T-helper 17 cell (primary cell): Measurements from ENCODE around the gene DTNBP1. TPM values are rescaled to one million over a fixed set of nuclear protein-coding genes. Genes with fewer than 3 reads are reported as not detected.

Source experiments
- ATAC-seq: fragments of 150-1000 bp; cut with Tn5 transposase; 2 replicates; pipeline ENCODE4 v1.10.0; 2021; ENCODE audit warnings: mild to moderate bottlenecking, moderate library complexity
- DNase-seq, 3 donors: peaks; one replicate each; pipeline versions ENCODE4 v3.0.0 to v3.0.0-alpha.2; 2020 to 2021
- H3K9me3 ChIP-seq: one replicate; pipeline ENCODE4 v1.7.0; 2013; ENCODE audit warnings: low read length, mild to moderate bottlenecking; ENCODE audit not compliant: control insufficient read depth, poor library complexity, severe bottlenecking
- H3K27ac Mint-ChIP-seq: one replicate; pipeline ENCODE4 v1.8.0; 2022; ENCODE audit warnings: mild to moderate bottlenecking, moderate library complexity, mixed read lengths
- H3K27me3 Mint-ChIP-seq: one replicate; pipeline ENCODE4 v1.8.0; 2022; ENCODE audit warnings: mixed read lengths
- H3K36me3 Mint-ChIP-seq: one replicate; pipeline ENCODE4 v1.8.0; 2022; ENCODE audit warnings: low read depth, mixed read lengths
- H3K4me1 Mint-ChIP-seq: one replicate; pipeline ENCODE4 v1.8.0; 2022; ENCODE audit warnings: mild to moderate bottlenecking, mixed read lengths
- H3K4me3 Mint-ChIP-seq: one replicate; pipeline ENCODE4 v1.8.0; 2022; ENCODE audit warnings: mild to moderate bottlenecking, moderate library complexity, mixed read lengths
- total RNA-seq, 4 donors: library from RNA in 2 of 4; stranded (reverse) in 2 of 4; gene quantifications; one replicate each; pipeline ENCODE4 v1.2.3 and lab custom pipeline; 2022 to 2026

DTNBP1 gene
- total RNA-seq, 2 donors from 2014 or later: 16.1 to 18.4 TPM

DNA sequence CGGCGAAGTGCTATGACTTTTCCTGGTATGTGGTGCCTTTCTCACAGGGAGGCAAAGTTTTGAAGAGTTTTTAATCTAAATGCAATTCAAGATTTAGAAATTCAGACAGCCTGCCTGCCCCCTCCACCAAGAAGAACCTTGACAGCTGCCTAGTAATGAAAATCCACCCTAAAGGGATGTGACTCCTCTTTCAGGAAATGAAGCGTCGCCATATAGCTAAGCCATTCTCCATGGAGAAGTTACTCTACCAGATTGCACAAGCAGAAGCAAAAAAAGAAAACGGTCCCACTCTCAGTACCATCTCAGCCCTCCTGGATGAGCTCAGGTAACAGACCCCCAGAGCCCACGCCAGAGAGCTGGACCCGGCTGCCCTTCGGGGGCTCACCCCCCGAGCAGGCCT, 150.1 kb downstream of the DTNBP1 start:
- Mint-ChIP-seq H3K4me3 (no peak overlapping the region), H3K27me3 (no peaks in the 10 kb centered on the region)

DNA sequence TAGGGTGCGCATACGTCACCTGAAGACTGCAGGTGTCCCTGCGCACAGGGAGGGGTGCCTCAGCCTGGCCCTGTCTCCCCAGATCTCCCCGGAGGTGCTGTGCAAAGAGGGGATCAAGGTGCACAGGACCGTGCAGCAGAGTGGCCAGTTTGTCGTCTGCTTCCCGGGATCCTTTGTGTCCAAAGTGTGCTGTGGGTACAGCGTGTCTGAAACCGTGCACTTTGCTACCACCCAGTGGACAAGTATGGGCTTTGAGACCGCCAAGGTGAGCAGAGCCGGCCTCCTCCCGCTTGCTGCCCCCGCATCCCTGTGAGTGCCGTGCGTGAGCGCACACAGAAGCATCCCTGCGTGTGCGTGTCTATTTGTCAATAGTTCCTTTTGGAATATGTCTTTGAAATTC, 150.7 kb downstream of the DTNBP1 start:
- Mint-ChIP-seq H3K4me3 (no peak overlapping the region), H3K4me1 (peaks cover 11% of the 10 kb centered on the region), H3K27me3 (no peaks in the 10 kb centered on the region), H3K36me3 (peaks cover 8% of the 10 kb centered on the region), H3K27ac (no peak overlapping the region)
- H3K9me3 ChIP-seq: no peaks in the 10 kb centered on the region
- DNase-seq: no peak
- ATAC-seq: no peak

More for the DNA sequence above, 150.1 kb downstream of the DTNBP1 start:
- DNase-seq (no peak), ATAC-seq (no peak)
- Mint-ChIP-seq H3K27ac (peak overlapping the region; percentile 67), H3K36me3 (peaks cover 5% of the 10 kb centered on the region), H3K4me1 (peaks cover 8% of the 10 kb centered on the region)
- H3K9me3 ChIP-seq: no peaks in the 10 kb centered on the region

DNA sequence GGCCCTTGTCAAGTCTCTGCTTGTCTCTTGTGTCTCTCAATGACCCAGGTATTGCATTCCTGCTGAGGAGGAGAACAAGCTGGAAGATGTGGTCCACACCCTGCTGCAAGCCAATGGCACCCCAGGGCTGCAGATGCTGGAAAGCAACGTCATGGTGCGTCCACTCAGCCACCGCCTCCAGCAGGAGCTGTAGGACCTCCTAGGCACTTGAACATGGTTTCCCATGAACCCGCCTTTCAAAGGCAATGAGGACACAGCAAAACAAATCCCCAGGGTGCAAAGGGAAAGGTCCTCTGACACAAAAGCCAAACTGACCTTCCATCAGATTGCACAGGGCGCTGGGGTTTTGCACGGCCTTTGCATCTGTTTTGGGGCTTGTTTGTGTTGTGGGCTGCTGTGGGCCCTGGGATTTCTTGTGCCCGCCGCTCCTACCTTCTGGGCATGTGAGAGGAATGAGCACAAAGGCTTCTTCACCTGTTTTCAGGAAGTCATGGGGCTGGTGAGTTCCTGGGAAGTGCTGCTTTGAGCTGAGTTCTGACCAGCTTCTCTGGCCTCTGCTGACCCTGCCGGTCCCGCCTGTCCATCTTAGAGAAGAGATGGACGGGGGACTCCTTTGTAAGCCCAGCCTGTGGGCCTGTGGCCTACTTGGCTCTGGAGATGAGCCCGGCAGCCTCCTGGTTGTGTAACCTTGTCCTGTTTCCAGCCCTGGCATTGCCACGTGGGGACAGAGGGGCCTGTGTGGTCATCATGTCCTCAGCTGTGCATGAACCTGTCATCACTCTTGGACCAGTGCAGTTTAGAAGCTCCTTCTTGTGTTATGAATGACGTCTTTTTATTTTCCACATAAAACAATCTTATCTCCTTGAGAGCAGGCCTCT, 151.3 kb downstream of the DTNBP1 start:
- Mint-ChIP-seq H3K36me3 (peaks cover 8% of the 10 kb centered on the region), H3K4me1 (peaks cover 11% of the 10 kb centered on the region), H3K4me3 (no peak overlapping the region), H3K27ac (peak overlapping the region; percentile 67), H3K27me3 (no peaks in the 10 kb centered on the region)
- ATAC-seq (no peak), DNase-seq (no peak)
- H3K9me3 ChIP-seq: no peaks in the 10 kb centered on the region

DNA sequence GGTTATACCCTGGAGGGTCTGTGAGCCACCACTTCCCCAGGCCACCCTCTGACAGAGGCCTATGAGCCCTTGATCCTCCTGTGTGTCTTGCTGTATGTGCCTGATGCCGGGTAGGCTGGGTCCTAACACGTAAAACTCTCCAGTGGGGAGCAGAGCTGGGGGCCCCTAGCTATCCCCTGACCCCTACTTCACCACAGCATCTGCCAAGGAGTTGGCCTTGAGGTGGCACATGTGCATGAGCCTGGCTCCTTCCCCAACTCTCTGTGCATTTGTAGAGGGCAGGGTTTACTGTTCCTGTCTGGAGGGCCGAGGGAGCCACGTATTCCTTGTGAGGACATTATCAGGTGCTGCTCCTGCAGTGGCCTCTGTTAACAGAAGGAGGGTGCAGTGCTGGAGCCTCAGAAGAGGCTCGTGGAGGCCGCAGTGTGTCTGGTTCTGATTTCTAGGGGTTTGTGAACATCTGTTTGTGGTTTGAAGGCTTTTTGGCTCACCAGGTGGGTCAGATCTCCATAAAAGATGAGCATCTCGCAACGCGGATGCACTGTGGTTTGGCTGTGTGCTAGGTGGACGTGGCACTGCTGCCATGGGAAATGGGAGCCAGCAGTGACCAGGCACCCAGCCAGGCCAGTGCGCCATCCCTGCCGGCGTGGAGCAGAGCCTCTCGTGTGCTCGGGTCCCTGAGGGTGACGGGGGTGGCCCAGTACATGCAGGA, 152.1 kb downstream of the DTNBP1 start:
- Mint-ChIP-seq H3K4me3 (no peak overlapping the region), H3K27ac (peak overlapping the region; percentile 67), H3K27me3 (no peaks in the 10 kb centered on the region), H3K36me3 (peaks cover 8% of the 10 kb centered on the region), H3K4me1 (peaks cover 11% of the 10 kb centered on the region)
- ATAC-seq (no peak), DNase-seq (no peak)
- H3K9me3 ChIP-seq: no peaks in the 10 kb centered on the region

DNA sequence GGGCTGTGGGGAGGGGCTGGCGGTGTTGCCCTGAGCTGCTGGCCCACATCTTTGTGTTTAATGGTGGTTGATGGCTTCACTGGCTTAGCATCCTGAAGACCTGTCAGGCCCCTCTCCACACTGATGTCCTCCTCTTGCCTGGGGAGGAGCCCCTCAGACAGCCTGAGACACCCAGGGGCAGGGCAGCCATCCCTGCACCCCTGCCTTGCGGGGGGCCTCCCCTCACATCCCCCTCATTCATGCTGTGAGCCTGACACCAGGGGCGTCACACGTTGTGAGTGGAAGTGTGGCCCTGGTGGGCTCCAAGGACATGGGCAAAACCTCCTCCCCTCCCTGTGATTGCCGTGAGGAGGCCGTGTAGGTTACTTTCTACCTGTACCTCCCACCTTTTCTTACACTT, 152.7 kb downstream of the DTNBP1 start:
- H3K4me1 Mint-ChIP-seq: peaks cover 11% of the 10 kb centered on the region
- peaks cover 8% of the 10 kb centered on the region for H3K36me3 Mint-ChIP-seq
- no peak overlapping the region for H3K4me3 Mint-ChIP-seq
- peak overlapping the region; percentile 67 for H3K27ac Mint-ChIP-seq
- DNase-seq (no peak), ATAC-seq (no peak)
- H3K9me3 ChIP-seq: no peaks in the 10 kb centered on the region
- no peaks in the 10 kb centered on the region for H3K27me3 Mint-ChIP-seq

DNA sequence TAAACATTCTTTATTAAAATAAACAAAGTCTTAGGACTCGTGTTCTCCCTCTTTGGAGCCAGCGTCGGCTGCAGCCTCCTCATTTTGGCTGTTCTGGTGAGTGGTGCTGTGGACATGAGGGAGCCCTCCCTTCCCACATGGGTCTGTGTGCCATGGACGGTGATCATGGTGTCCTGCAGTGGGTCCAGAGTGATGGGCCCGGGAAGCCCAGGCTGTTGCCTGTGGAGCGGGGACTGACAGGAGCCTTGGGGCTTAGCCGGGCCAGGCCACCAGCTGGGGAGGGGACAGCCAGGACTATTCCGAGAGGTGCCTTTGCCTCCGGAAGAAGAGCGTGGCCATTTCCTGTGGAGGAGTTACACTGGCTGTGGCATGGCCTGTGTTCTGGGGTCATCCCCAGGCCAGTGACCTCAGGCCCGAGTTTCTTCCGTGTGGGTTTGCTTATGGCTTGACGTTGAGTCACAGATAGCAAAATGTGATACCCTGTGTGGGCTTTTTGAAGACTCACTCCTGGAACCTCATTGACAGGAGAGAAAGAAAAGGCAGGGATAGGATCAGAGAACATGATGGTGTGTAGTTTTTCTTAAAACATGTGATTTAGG, 153.4 kb downstream of the DTNBP1 start:
- Mint-ChIP-seq H3K4me3 (no peak overlapping the region), H3K4me1 (peaks cover 7% of the 10 kb centered on the region), H3K27me3 (no peaks in the 10 kb centered on the region), H3K36me3 (peaks cover 8% of the 10 kb centered on the region), H3K27ac (no peak overlapping the region)
- no peak for ATAC-seq
- no peaks in the 10 kb centered on the region for H3K9me3 ChIP-seq
- DNase-seq: no peak

DNA sequence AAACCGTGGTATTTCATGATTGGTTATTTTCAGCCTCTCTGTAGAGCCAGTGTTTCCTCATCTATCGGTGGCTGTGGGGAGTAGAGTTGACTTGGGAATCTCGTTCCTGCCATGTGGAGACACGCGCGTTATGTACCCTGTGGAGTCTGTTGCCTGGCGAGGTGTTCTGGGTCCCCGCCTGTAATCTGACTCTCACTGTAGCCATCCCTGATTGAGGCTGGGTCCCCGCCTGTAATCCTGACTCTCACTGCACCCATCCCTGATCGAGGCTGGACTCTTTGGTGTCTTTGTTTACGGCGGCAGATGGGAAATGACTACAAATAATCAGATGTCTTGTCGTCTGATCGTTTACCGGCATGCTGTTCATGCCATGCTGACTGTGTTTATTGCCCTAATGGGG, 153.9 kb downstream of the DTNBP1 start:
- Mint-ChIP-seq H3K4me3 (no peak overlapping the region), H3K36me3 (peaks cover 10% of the 10 kb centered on the region), H3K4me1 (peaks cover 9% of the 10 kb centered on the region), H3K27me3 (no peaks in the 10 kb centered on the region), H3K27ac (no peak overlapping the region)
- DNase-seq (no peak), ATAC-seq (peak; percentile 12)
- no peaks in the 10 kb centered on the region for H3K9me3 ChIP-seq

DNA sequence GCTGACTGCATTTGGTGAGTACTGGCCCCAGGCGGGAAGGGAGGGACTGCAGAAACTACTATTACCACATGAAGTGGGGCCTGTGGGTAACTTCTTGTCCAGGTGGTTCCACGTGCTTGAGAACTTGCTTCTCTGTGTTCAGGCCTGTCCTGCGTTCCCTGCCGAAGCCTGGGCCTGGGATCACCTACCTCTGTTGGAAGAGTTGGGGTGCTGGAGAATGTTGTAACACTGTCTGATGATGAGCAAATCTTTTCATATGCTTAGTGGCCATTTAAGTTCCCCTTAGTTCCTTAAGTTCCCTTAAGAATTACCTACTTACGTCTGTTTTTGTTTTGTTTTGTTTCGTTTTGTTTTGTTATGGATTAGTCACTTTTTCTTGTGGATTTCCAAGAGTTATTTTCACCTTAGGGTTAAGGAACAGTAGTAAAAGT, 154.4 kb downstream of the DTNBP1 start:
- no peak overlapping the region for H3K27ac Mint-ChIP-seq
- no peaks in the 10 kb centered on the region for H3K9me3 ChIP-seq
- H3K36me3 Mint-ChIP-seq: peaks cover 8% of the 10 kb centered on the region
- peaks cover 6% of the 10 kb centered on the region for H3K4me1 Mint-ChIP-seq
- no peak overlapping the region for H3K4me3 Mint-ChIP-seq
- no peak for ATAC-seq
- DNase-seq: no peak
- H3K27me3 Mint-ChIP-seq: no peaks in the 10 kb centered on the region

DNA sequence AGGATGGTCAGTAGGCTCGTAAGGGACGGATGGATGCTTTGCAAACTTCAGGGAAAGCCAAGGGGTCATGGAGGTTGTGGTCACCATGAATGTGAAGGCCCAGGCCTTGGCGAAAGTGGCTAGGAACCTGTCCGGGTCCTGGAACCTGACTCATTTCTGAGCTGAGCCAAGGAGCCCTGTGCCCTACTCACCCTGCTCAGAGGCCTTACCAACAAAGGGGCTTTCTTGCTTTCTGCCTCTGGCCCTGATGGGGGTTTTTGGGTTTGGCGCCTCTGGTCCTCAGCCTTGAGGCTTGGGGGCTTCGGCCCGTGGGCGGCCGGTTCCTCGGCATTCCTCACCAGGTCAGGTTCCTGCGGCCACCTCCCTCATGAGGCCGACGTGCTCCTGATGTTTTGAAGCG, 155.1 kb downstream of the DTNBP1 start:
- Mint-ChIP-seq H3K27me3 (no peaks in the 10 kb centered on the region), H3K4me1 (peaks cover 6% of the 10 kb centered on the region), H3K4me3 (no peak overlapping the region), H3K27ac (peak overlapping the region; percentile 72), H3K36me3 (peaks cover 8% of the 10 kb centered on the region)
- ATAC-seq (no peak), DNase-seq (no peak)
- no peaks in the 10 kb centered on the region for H3K9me3 ChIP-seq

DNA sequence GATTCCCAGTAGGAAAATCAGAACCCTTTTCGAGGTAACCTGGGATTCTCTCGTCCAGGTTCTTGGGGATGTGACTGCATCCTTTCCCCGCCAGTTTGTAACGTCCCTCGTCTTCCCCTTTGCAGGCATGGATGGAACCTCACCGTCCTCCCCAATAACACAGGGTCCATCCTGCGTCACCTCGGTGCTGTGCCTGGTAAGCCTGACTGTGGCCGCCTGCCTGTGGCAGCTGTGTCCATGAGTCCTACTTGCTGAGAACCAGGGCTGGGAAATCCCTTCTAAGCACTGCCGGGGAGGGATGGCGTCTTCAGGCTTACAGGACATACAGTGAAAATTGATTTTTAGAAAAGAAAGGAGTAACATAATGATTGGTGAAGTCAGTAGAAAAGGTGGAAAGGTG, 155.6 kb downstream of the DTNBP1 start:
- ATAC-seq (no peak), DNase-seq (no peak)
- Mint-ChIP-seq H3K4me1 (peaks cover 6% of the 10 kb centered on the region), H3K27ac (peak overlapping the region; percentile 72), H3K36me3 (peaks cover 8% of the 10 kb centered on the region), H3K4me3 (no peak overlapping the region), H3K27me3 (no peaks in the 10 kb centered on the region)
- no peaks in the 10 kb centered on the region for H3K9me3 ChIP-seq

DNA sequence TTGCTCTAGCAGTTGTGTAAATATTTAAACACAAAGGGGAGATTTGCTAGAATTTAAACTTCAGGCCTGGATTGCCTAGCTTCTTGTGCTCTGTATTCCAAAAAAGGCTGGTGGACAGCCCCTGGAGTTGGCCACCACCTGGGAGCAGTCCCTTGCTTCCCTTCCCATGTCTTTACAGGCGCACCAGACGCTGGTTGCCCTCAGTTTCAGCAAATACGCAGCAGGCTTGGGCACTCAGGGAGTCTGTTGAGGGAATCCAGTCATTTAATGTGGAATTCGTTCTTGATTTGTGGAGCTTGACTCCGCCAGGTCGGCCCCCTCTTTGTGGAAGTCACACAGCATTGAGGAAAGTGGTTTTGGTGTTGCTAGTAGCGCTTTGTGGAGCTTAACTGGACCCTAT, 156.8 kb downstream of the DTNBP1 start:
- H3K36me3 Mint-ChIP-seq: peaks cover 5% of the 10 kb centered on the region
- no peaks in the 10 kb centered on the region for H3K27me3 Mint-ChIP-seq
- H3K27ac Mint-ChIP-seq: no peak overlapping the region
- H3K4me3 Mint-ChIP-seq: no peak overlapping the region
- H3K9me3 ChIP-seq: no peaks in the 10 kb centered on the region
- H3K4me1 Mint-ChIP-seq: peaks cover 6% of the 10 kb centered on the region
- DNase-seq (no peak), ATAC-seq (no peak)

DNA sequence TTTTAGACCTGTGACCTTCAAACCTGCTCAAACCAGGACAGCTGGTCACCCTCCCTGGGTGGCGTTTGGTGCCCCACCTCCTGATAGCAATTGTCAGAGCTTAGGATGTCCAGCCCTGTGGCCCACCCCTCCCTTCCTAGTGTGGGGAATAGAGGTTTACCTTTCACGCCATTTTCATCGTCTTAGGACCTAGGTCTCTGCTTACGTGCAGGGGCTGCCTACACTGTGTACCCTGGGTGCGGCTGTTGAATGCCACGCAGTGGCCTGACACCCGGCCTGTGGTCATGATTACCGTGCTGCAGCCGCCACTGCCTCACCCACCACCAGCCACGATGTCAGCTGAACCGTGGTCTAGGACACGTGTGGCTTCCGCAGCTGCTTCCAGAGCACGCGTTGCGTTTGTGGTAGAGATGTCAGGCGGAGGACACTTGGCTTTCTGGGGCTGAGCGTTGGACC, 157.3 kb downstream of the DTNBP1 start:
- Mint-ChIP-seq H3K27me3 (no peaks in the 10 kb centered on the region), H3K4me3 (peak overlapping the region; percentile 15), H3K36me3 (peaks cover 5% of the 10 kb centered on the region), H3K4me1 (peaks cover 6% of the 10 kb centered on the region), H3K27ac (no peak overlapping the region)
- H3K9me3 ChIP-seq: no peaks in the 10 kb centered on the region
- DNase-seq (no peak), ATAC-seq (no peak)

DNA sequence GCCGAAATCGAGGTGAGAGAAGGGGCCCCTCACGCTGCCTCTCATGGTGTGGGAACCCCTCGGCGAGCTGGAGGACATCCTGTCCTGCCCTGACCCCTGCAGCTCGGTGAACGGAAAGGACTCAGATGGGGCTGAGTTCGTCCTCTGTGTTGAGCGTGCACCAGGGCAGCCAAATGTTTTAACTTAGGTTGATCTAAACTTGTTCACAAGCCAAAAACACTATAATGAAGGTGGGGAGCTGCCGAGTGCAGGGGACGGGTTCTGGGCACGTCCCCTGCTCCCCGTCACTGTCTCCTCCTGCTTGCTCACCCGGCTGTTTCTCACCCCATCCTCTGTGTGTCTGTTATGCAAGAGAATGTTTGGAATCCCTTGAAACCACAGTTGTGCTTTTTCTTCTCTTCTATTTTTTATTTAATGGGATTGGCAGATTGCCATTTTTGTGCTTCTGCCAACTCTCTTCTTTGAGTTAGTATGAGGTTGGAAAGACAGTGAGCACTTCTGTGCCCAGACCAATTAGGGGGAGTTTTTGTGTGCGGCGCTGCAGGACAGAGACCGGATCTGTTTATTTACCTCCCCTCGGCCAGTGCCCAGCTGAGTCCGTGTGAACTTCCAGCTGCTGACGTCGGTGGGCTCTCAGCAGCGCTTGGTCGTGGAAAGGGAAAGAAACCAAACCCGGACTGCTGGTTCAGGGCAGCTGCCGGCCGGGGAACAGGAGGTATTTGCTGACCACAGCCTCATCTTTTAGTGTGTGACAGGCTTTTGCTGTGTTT, 158.1 kb downstream of the DTNBP1 start:
- ATAC-seq (no peak), DNase-seq (no peak)
- Mint-ChIP-seq H3K4me1 (peaks cover 6% of the 10 kb centered on the region), H3K36me3 (peaks cover 5% of the 10 kb centered on the region), H3K4me3 (no peak overlapping the region), H3K27ac (no peak overlapping the region), H3K27me3 (no peaks in the 10 kb centered on the region)
- no peaks in the 10 kb centered on the region for H3K9me3 ChIP-seq
